ENCODE results near the gene SIPA1L3. TPM values are rescaled to one million over a fixed set of nuclear protein-coding genes. Genes with fewer than 3 reads are reported as not detected.
"Not testable (repeated sequence)": the region's sequence is repeated elsewhere in the genome, so short reads cannot be mapped to it uniquely, and the experiment has no call there.

SIPA1L3 gene
- total and polyA plus RNA-seq, 9 of the 15 experiments (the other 6 are each of a cell fraction or from before 2014, with no cell fraction given), result 0.01 to 6.1 (median 2.5) TPM

GRCh38 chr19:37920591-37921450, 13.8 kb downstream of the SIPA1L3 start:
- no peaks in the 10 kb centered on the region for H3K36me3 ChIP-seq (ENCODE audit: control insufficient read depth, insufficient read depth, low read length)
- CTCF ChIA-PET (ENCODE audit: low intra/inter-chr PET ratio), result no interaction called here
- 66% methylated on average over 23 of the region's 23 CpGs for WGBS (ENCODE audit: insufficient coverage, low coverage, missing lambda C conversion rate)

DNA sequence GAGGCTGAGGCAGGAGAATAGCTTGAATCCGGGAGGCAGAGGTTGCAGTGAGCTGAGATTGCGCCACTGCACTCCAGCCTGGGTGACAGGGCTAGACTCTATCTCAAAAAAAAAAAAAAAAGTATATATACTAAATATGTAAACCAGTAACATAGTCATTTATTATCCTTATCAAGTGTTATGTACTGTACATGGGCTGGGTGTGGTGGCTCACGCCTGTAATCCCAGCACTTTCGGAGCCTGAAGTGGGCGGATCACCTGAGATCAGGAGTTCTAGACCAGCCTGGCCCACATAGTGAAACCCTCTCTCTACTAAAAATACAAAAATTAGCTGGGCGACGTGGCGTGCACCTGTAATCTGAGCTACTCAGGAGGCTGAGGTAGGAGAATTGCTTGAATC, 17.6 kb downstream of the SIPA1L3 start:
- H3K4me1 ChIP-seq (replicated peaks in 1 of 2; ENCODE audit: control insufficient read depth in 2 of 2, insufficient read depth in 2 of 2, low read length in 2 of 2); H3K4me2 ChIP-seq (ENCODE audit: insufficient read depth, low read length); DNase-seq (ENCODE audit: extremely low read depth in 1 of 4, low spot score in 3 of 4); H4K20me1 ChIP-seq (replicated peaks; ENCODE audit: control insufficient read depth, insufficient read depth, low read length); H3K4me3 ChIP-seq; H3K36me3 ChIP-seq (ENCODE audit: control insufficient read depth, insufficient read depth, low read length); intact Hi-C loops (cut with micrococcal nuclease); H2AFZ ChIP-seq (ENCODE audit: low read depth, low read length); H3K9ac ChIP-seq (ENCODE audit: insufficient read depth in 1 of 2, low read depth in 2 of 2, low read length in 2 of 2); H3K27ac ChIP-seq (ENCODE audit: extremely low read depth, low read depth, low read length); BruUV-seq (replicated peaks); H3K9me3 ChIP-seq (replicated peaks; ENCODE audit: control insufficient read depth, insufficient read depth, low read depth, low read length); ATAC-seq; FAIRE-seq; CTCF ChIA-PET (ENCODE audit: low intra/inter-chr PET ratio); H3K79me2 ChIP-seq (ENCODE audit: control insufficient read depth, insufficient read depth, low read length); H3K9me1 ChIP-seq (ENCODE audit: control insufficient read depth, insufficient read depth, low read length); H3K27me3 ChIP-seq (ENCODE audit: control insufficient read depth in 2 of 2, insufficient read depth in 2 of 2, low read length in 2 of 2): not testable (repeated sequence)
- WGBS (ENCODE audit: insufficient coverage, low coverage, missing lambda C conversion rate), result 40% methylated on average over 8 of the region's 8 CpGs
- in situ Hi-C loops (cut with MboI), result loop anchor here (10.0 to 25.0 kb wide), 2 partner anchors 300 to 413 kb away; partner anchors contain the start of genes CATSPERG and DPF1
- POLR2A ChIA-PET, result interaction anchor here (0.6 to 0.7 kb wide), 2 partner anchors 403 to 1002 kb away, joined by 3 read pairs; no protein-coding TSS in a partner anchor

More at GRCh38 chr19:37920591-37921450, 13.8 kb downstream of the SIPA1L3 start:
- no peaks in the 10 kb centered on the region for H3K79me2 ChIP-seq (ENCODE audit: control insufficient read depth, insufficient read depth, low read length)
- POLR2A ChIA-PET, result interaction anchor here (0.8 kb wide), 1 partner anchor 12 kb away, joined by 3 read pairs; no protein-coding TSS in a partner anchor
- H3K9ac ChIP-seq (ENCODE audit: insufficient read depth in 1 of 2, low read depth in 2 of 2, low read length in 2 of 2), result no peak overlapping the region
- DNase-seq (ENCODE audit: extremely low read depth in 1 of 4, low spot score in 3 of 4) (no peak), ATAC-seq (no peak), FAIRE-seq (no peak)
- no peaks in the 10 kb centered on the region for H4K20me1 ChIP-seq (replicated peaks; ENCODE audit: control insufficient read depth, insufficient read depth, low read length)
- in situ Hi-C loops (cut with MboI), result loop anchor here (10.0 to 25.0 kb wide), 2 partner anchors 304 to 416 kb away; partner anchors contain the start of genes CATSPERG and DPF1
- no peak overlapping the region for H2AFZ ChIP-seq (ENCODE audit: low read depth, low read length)
- BruUV-seq (replicated peaks), result no TSS peak
- intact Hi-C loops (cut with micrococcal nuclease), result no loop called here
- TF ChIP-seq PRMT5 (CRISPR knock-in tag; IDR thresholded peaks at IDR 0.05) (no peak), ZNF311 (CRISPR knock-in tag; IDR thresholded peaks at IDR 0.05) (no peak), MCM3 (IDR thresholded peaks at IDR 0.05) (no peak), MITF (IDR thresholded peaks at IDR 0.05) (no peak), HMG20A (CRISPR knock-in tag; conservative IDR thresholded peaks at IDR 0.05) (no peak), ZNF217 (CRISPR knock-in tag; IDR thresholded peaks at IDR 0.05) (no peak), JUND (IDR thresholded peaks at IDR 0.05; ENCODE audit: borderline replicate concordance, low read depth, low read length) (no peak), JUND (tag; IDR thresholded peaks at IDR 0.05; ENCODE audit: borderline replicate concordance, low read depth, low read length) (no peak), ESRRA (IDR thresholded peaks at IDR 0.05; ENCODE audit: borderline replicate concordance, low read depth) (no peak), HNRNPLL (IDR thresholded peaks at IDR 0.05; ENCODE audit: low read depth, low read length, poor library complexity, severe bottlenecking) (no peak), CBX2 (IDR thresholded peaks at IDR 0.05; ENCODE audit: insufficient read depth, low read length, poor library complexity, severe bottlenecking) (no peak), ETS2 (tag; IDR thresholded peaks at IDR 0.05; ENCODE audit: borderline replicate concordance, poor library complexity, severe bottlenecking) (no peak)
- no peaks in the 10 kb centered on the region for H3K9me3 ChIP-seq (replicated peaks; ENCODE audit: control insufficient read depth, insufficient read depth, low read depth, low read length)
- H3K4me2 ChIP-seq (ENCODE audit: insufficient read depth, low read length), result no peak overlapping the region
- H3K27me3 ChIP-seq (ENCODE audit: control insufficient read depth in 2 of 2, insufficient read depth in 2 of 2, low read length in 2 of 2), result no peaks in the 10 kb centered on the region
- no peaks in the 10 kb centered on the region for H3K9me1 ChIP-seq (ENCODE audit: control insufficient read depth, insufficient read depth, low read length)
- no peak overlapping the region for H3K27ac ChIP-seq (ENCODE audit: extremely low read depth, low read depth, low read length)
- no peak overlapping the region for H3K4me3 ChIP-seq
- no peaks in the 10 kb centered on the region; a peak in 1 of 5 replicates for H3K4me1 ChIP-seq (replicated peaks in 1 of 2; ENCODE audit: control insufficient read depth in 2 of 2, insufficient read depth in 2 of 2, low read length in 2 of 2)

Data from K562 (cell line).